Gastroesophageal sphincter (tissue), 4 donors: ENCODE results near the gene ARPIN. TPM values are rescaled to one million over a fixed set of nuclear protein-coding genes. Genes with fewer than 3 reads are reported as not detected.
"Not testable (repeated sequence)": the region's sequence is repeated elsewhere in the genome, so short reads cannot be mapped to it uniquely, and the experiment has no call there.

Source experiments
- ATAC-seq: fragments of 150-250 bp; one replicate; pipeline ENCODE4 v1.9.1; 2016; ENCODE audit warnings: mild to moderate bottlenecking, moderate library complexity
- H3K27ac ChIP-seq, 4 donors: fragments of 200-600 bp; sonication (generic) in 3 of 4; 1 replicate in 3 of 4; 2 replicates in 1 of 4; pipeline ENCODE4 v1.5.1; 2016 to 2019
- H3K27me3 ChIP-seq: fragments of 200-600 bp; sonication (generic); one replicate; pipeline ENCODE4 v1.5.1; 2019
- H3K36me3 ChIP-seq, 2 donors: fragments of 200-600 bp; sonication (generic); one replicate each; pipeline ENCODE4 v1.5.1; 2019; ENCODE audit warnings: control low read depth in 1 of 2
- H3K4me1 ChIP-seq, 3 donors: fragments of 200-600 bp; sonication (generic); 1 replicate in 2 of 3; 2 replicates in 1 of 3; pipeline ENCODE4 v1.5.1; 2016 to 2019; ENCODE audit warnings: control low read depth in 2 of 3
- H3K4me3 ChIP-seq, 2 donors: fragments of 200-600 bp; sonication (generic); one replicate each; pipeline ENCODE4 v1.5.1; 2019; ENCODE audit warnings: mild to moderate bottlenecking in 1 of 2, moderate library complexity in 1 of 2
- H3K9me3 ChIP-seq, 3 donors: fragments of 200-600 bp; sonication (generic); one replicate each; pipeline ENCODE4 v1.5.1; 2017 to 2019; ENCODE audit warnings: control low read depth in 2 of 3
- EP300 ChIP-seq: sonication (generic); formaldehyde crosslinking; IDR thresholded peaks from one replicate; pipeline ENCODE4 v1.6.1; 2017; ENCODE audit warnings: antibody characterized with exemption, mild to moderate bottlenecking
- POLR2A ChIP-seq, 2 donors: fragments of 450-650 bp; IDR thresholded peaks; one replicate each; pipeline ENCODE4 v1.6.1; 2017; ENCODE audit warnings: antibody characterized with exemption in 2 of 2, mild to moderate bottlenecking in 2 of 2, moderate library complexity in 1 of 2
- POLR2AphosphoS5 ChIP-seq: sonication (generic); formaldehyde crosslinking; IDR thresholded peaks from one replicate; pipeline ENCODE4 v1.6.1; 2017; ENCODE audit warnings: antibody characterized with exemption
- WGBS, 2 donors: methylation state at CpG; one replicate each; pipeline ENCODE4 v1.1.5; 2018; ENCODE audit warnings: low coverage in 1 of 2; 5-methylcytosine and 5-hydroxymethylcytosine counted together
- total RNA-seq, 4 donors: library from RNA; depleted of rRNA; stranded (reverse); fragments of >200 nt; gene quantifications; one replicate each; pipeline ENCODE4 v1.1.0, GENCODE V29; 2016
- TF ChIP-seq, protein P1 (sequence below), 4 experiments: fragments of 200-600 bp in 2 of 4; fragments of 450-650 bp in 2 of 4; sonication (generic) in 1 of 4; IDR thresholded peaks; one replicate each; pipeline ENCODE4 v1.5.1; 2017 to 2019; ENCODE audit warnings: antibody characterized with exemption in 4 of 4, mild to moderate bottlenecking in 2 of 4, moderate library complexity in 2 of 4

The ARPIN gene
- total RNA-seq, 4 donors from 2014 or later = 20.9 to 25.4 (median 24.3) TPM

DNA sequence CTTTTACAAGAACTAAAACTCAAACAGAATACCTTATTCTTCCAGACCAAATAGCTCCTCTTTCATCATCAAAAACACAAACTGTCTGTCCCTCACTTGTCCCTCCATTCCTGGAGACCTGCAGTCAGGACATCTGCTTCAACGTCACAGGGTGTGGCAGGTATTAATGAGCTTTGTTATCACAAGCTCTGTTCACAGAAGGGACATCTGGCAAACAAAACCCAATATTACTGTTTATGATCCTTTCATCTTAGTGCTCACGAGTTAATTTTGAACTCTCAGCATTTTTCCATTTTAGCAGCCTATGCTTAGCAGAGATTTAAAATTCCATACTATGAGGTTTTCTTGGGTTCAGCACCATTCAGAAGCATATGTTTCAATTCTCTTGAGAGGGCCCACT, 51.9 kb downstream of the ARPIN start:
- ATAC-seq = no peak
- H3K36me3 ChIP-seq = peaks cover 0 to 90% of the 10 kb centered on the region in 2 donors

DNA sequence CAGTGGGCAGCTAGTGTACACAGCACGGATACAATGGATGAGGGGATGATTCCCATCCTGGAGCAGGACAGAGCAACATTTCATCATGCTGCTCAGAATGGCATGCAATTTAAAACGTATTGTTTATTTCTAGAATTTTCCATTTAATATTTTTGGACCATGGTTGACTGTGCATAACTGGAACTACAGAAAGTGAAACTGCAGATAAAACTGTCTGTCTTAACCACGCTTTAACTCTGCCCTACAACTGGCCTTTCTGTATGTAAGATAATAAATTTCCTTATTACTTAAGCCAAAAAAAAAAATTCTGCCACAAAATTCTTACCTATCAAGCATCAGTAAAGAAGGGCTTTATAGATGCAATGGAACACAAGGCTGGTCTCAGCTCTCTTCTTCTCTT, 52.3 kb downstream of the ARPIN start:
- 53 to 58% methylated on average over 3 of the region's 3 CpGs for WGBS, 2 donors
- H3K4me3 ChIP-seq = no peak overlapping the region

More for the DNA sequence above, 51.9 kb downstream of the ARPIN start:
- Histone ChIP-seq H3K9me3 (no peaks in the 10 kb centered on the region), H3K27ac (no peak overlapping the region), H3K4me1 (no peaks in the 10 kb centered on the region), H3K4me3 (no peak overlapping the region), H3K27me3 (no peaks in the 10 kb centered on the region)
- TF ChIP-seq POLR2A (IDR thresholded peaks at IDR 0.05) (no peak), EP300 (no peak), POLR2AphosphoS5 (no peak)
- TF ChIP-seq, protein P1, sequence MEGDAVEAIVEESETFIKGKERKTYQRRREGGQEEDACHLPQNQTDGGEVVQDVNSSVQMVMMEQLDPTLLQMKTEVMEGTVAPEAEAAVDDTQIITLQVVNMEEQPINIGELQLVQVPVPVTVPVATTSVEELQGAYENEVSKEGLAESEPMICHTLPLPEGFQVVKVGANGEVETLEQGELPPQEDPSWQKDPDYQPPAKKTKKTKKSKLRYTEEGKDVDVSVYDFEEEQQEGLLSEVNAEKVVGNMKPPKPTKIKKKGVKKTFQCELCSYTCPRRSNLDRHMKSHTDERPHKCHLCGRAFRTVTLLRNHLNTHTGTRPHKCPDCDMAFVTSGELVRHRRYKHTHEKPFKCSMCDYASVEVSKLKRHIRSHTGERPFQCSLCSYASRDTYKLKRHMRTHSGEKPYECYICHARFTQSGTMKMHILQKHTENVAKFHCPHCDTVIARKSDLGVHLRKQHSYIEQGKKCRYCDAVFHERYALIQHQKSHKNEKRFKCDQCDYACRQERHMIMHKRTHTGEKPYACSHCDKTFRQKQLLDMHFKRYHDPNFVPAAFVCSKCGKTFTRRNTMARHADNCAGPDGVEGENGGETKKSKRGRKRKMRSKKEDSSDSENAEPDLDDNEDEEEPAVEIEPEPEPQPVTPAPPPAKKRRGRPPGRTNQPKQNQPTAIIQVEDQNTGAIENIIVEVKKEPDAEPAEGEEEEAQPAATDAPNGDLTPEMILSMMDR (IDR thresholded peaks at IDR 0.05) = no peak
- WGBS, 2 donors = 77 to 85% methylated on average over 2 of the region's 2 CpGs

DNA sequence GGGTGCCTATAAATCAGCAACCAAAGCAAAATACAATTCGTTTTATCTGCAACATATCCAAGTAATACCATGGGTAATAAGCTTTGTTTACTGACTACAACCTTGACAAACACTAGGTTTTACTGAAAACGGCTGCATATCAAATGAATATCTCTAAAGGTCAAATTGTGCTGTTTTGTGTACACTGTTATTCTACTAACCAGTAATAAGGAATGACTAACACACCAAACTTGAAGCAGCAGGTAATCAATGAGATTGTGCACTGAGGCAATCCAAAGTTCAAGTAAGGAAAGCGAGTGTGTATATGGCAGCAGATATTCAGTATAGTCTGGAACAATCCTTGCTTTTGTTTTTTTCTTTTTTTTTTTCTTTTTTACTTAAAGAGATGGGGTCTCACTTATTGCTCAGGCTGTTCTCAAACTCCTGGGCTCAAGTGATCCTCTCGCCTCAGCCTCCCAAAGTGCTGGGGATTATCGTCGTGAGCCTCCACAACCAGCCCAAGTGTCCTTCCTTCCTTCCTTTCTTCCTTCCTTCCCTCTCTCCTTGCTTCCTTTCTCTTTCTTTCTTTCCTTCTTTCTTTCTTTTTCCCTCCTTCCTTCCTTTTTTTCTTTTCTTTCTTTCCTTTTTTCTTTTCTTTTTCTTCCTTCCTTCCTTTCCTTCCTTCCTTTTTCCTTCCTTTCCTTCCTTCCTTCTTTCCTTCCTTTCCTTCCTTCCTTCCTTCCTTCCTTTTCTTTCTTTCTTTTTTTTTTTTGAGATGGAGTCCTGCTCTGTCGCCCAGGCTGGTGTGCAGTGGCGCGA, 53.9 kb downstream of the ARPIN start:
- Histone ChIP-seq H3K36me3 (peaks cover 0 to 75% of the 10 kb centered on the region in 2 donors), H3K9me3 (no peaks in the 10 kb centered on the region), H3K4me3 (no peak overlapping the region), H3K27ac (no peak overlapping the region), H3K4me1 (no peaks in the 10 kb centered on the region), H3K27me3 (no peaks in the 10 kb centered on the region)
- TF ChIP-seq POLR2AphosphoS5 (no peak), POLR2A (IDR thresholded peaks at IDR 0.05) (no peak), EP300 (no peak)
- TF ChIP-seq, protein P1 (IDR thresholded peaks at IDR 0.05) = no peak
- no peak for ATAC-seq
- WGBS, 2 donors = 87 to 89% methylated on average over 6 of the region's 9 CpGs

More for the DNA sequence above, 52.3 kb downstream of the ARPIN start:
- peaks cover 0 to 89% of the 10 kb centered on the region in 2 donors for H3K36me3 ChIP-seq
- no peaks in the 10 kb centered on the region for H3K9me3 ChIP-seq
- H3K27me3 ChIP-seq = no peaks in the 10 kb centered on the region
- no peak for TF ChIP-seq EP300
- TF ChIP-seq, protein P1 (IDR thresholded peaks at IDR 0.05) = no peak
- TF ChIP-seq POLR2A (IDR thresholded peaks at IDR 0.05) = no peak
- no peak for ATAC-seq
- no peak overlapping the region for H3K27ac ChIP-seq
- H3K4me1 ChIP-seq = no peaks in the 10 kb centered on the region

DNA sequence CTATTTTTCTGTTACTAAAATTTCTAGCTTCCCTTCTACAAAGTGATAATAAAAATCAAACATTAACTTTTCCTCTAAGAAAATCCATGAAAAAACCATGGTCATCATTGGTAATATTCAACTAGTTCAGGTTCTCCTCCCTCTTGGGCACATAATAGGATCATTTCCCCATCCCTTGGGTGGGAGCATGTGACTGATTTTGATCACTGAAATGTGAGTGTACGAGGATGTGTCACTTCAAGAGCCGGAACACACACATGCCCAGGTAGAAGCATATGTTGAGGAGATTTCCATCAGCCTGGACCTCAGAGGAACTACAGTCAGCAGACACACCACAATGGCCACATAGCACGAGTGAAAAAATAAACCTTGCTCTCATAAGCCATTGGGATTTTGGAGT, 55.1 kb downstream of the ARPIN start:
- 72 to 100% methylated on average over 1 to 3 of the region's 3 CpGs for WGBS, 2 donors
- H3K9me3 ChIP-seq = no peaks in the 10 kb centered on the region
- H3K27me3 ChIP-seq = no peaks in the 10 kb centered on the region
- H3K27ac ChIP-seq = no peak overlapping the region
- ATAC-seq = no peak
- H3K36me3 ChIP-seq = peaks cover 0 to 70% of the 10 kb centered on the region in 2 donors
- TF ChIP-seq EP300 (no peak), POLR2AphosphoS5 (no peak), POLR2A (IDR thresholded peaks at IDR 0.05) (no peak)
- TF ChIP-seq, protein P1 (IDR thresholded peaks at IDR 0.05) = no peak
- no peaks in the 10 kb centered on the region for H3K4me1 ChIP-seq
- H3K4me3 ChIP-seq = no peak overlapping the region

DNA sequence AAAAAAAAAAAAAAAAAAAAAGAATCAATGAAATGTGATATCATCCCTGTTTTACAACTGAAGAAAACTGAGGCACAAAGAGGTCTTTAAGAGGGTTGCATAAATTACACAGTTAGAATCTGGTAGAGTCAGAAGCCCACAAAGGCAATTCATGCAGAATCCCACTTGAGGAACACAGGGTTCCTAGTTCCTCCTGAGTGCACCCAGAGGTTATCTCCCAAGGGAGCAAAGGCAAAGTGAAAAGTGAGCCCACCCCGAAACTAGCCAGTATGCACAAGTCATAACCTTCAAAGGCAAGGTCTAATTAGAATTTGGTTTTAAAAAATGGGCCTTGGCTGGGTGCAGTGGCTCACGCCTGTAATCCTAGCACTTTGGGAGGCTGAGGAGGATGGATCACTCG, 56.8 kb downstream of the ARPIN start:
- WGBS, 2 donors = 89 to 100% methylated on average over 2 to 3 of the region's 3 CpGs
- no peak for TF ChIP-seq POLR2AphosphoS5
- TF ChIP-seq POLR2A (IDR thresholded peaks at IDR 0.05) = no peak
- TF ChIP-seq, protein P1 (IDR thresholded peaks at IDR 0.05) = no peak
- no peak for TF ChIP-seq EP300
- Histone ChIP-seq H3K4me3 (no peak overlapping the region), H3K27ac (no peak overlapping the region), H3K27me3 (no peaks in the 10 kb centered on the region), H3K36me3 (peaks cover 0 to 70% of the 10 kb centered on the region in 2 donors), H3K9me3 (no peaks in the 10 kb centered on the region), H3K4me1 (no peaks in the 10 kb centered on the region)
- ATAC-seq = no peak

DNA sequence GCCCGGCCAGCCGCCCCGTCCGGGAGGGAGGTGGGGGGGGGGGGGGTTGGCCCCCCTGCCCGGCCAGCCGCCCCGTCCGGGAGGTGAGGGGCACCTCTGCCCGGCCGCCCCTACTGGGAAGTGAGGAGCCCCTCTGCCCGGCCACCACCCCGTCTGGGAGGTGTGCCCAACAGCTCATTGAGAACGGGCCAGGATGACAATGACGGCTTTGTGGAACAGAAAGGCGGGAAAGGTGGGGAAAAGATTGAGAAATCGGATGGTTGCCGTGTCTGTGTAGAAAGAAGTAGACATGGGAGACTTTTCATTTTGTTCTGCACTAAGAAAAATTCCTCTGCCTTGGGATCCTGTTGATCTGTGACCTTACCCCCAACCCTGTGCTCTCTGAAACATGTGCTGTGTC, 57.9 kb downstream of the ARPIN start:
- not testable (repeated sequence) for H3K4me3 ChIP-seq, H3K4me1 ChIP-seq, H3K27ac ChIP-seq, H3K9me3 ChIP-seq, ATAC-seq, H3K27me3 ChIP-seq
- WGBS, 2 donors = no CpG with 5 or more reads among the region's 17 CpGs
- peaks cover 0 to 68% of the 10 kb centered on the region in 2 donors for H3K36me3 ChIP-seq
